ENCODE results near the gene DOHH.

GRCh38 chr19:3505598-3506383 is 5.3 kb upstream of the DOHH start, which contains the start of gene FZR1:
- TF ChIP-seq CTCF (optimal IDR thresholded peaks at IDR 0.05 in 1 of 3, IDR thresholded peaks at IDR 0.05 in 1 of 3, conservative IDR thresholded peaks at IDR 0.05 in 1 of 3; ENCODE audit: extremely low read depth in 1 of 3, insufficient read depth in 2 of 3, low read length in 3 of 3), result no peak
- no peak for TF ChIP-seq EZH2 (IDR thresholded peaks at IDR 0.05; ENCODE audit: low read length)

All from keratinocyte (primary cell).